Osteoblast (primary cell): Measurements from ENCODE around the gene RP2. TPM values are rescaled to one million over a fixed set of nuclear protein-coding genes. Genes with fewer than 3 reads are reported as not detected.

Source experiments
- DNase-seq: peaks from one replicate; pipeline ENCODE4 v3.0.0; 2011; ENCODE audit warnings: low spot score, mixed read lengths; ENCODE audit not compliant: insufficient read length; ENCODE audit errors: missing footprints
- H2AFZ ChIP-seq: 2 replicates; pipeline ENCODE4 v1.6.0; 2011; ENCODE audit warnings: mild to moderate bottlenecking, low read length
- H3K27ac ChIP-seq: 2 replicates; pipeline ENCODE4 v1.5.1; 2011; ENCODE audit warnings: mild to moderate bottlenecking, low read depth, low read length, moderate library complexity
- H3K27me3 ChIP-seq: 2 replicates; pipeline ENCODE4 v1.6.0; 2012; ENCODE audit warnings: mild to moderate bottlenecking, control low read depth, inconsistent platforms, low read length, moderate library complexity; ENCODE audit not compliant: insufficient read depth
- H3K36me3 ChIP-seq: 2 replicates; pipeline ENCODE4 v1.5.1; 2011; ENCODE audit warnings: mild to moderate bottlenecking, low read length, control low read depth, moderate library complexity; ENCODE audit not compliant: insufficient read depth
- H3K4me1 ChIP-seq: 2 replicates; pipeline ENCODE4 v1.5.1; 2011; ENCODE audit warnings: mild to moderate bottlenecking, low read length, control low read depth, moderate library complexity; ENCODE audit not compliant: insufficient read depth
- H3K4me2 ChIP-seq: 2 replicates; pipeline ENCODE4 v1.6.0; 2011; ENCODE audit warnings: mild to moderate bottlenecking, low read length; ENCODE audit not compliant: insufficient read depth
- H3K4me3 ChIP-seq: fragments of 200-600 bp; sonication (generic); 3 replicates; pipeline ENCODE4 v1.5.1; 2012; ENCODE audit warnings: mild to moderate bottlenecking, low read length, inconsistent platforms; ENCODE audit not compliant: insufficient read depth
- H3K79me2 ChIP-seq: 2 replicates; pipeline ENCODE4 v1.6.0; 2012; ENCODE audit warnings: mild to moderate bottlenecking, low read length, control low read depth, inconsistent platforms; ENCODE audit not compliant: insufficient read depth
- H3K9me3 ChIP-seq: 2 replicates; pipeline ENCODE4 v1.5.1; 2011; ENCODE audit warnings: low read depth, low read length, control low read depth
- H4K20me1 ChIP-seq: 2 replicates; pipeline ENCODE4 v1.6.0; 2012; ENCODE audit warnings: mild to moderate bottlenecking, low read length, control low read depth; ENCODE audit not compliant: insufficient read depth
- total RNA-seq: library from RNA; depleted of rRNA; stranded (reverse); fragments of >200 nt; gene quantifications from 2 replicates; pipeline ENCODE4 v1.2.3, GENCODE V29; 2012
- TF ChIP-seq, protein P1 (sequence below): IDR thresholded peaks from 2 replicates; pipeline ENCODE4 v1.5.1; 2011; ENCODE audit warnings: mild to moderate bottlenecking, low read depth, low read length, moderate library complexity; ENCODE audit errors: extremely low read depth

RP2 gene
- total RNA-seq, 1 donor, result 19.5 TPM

DNA sequence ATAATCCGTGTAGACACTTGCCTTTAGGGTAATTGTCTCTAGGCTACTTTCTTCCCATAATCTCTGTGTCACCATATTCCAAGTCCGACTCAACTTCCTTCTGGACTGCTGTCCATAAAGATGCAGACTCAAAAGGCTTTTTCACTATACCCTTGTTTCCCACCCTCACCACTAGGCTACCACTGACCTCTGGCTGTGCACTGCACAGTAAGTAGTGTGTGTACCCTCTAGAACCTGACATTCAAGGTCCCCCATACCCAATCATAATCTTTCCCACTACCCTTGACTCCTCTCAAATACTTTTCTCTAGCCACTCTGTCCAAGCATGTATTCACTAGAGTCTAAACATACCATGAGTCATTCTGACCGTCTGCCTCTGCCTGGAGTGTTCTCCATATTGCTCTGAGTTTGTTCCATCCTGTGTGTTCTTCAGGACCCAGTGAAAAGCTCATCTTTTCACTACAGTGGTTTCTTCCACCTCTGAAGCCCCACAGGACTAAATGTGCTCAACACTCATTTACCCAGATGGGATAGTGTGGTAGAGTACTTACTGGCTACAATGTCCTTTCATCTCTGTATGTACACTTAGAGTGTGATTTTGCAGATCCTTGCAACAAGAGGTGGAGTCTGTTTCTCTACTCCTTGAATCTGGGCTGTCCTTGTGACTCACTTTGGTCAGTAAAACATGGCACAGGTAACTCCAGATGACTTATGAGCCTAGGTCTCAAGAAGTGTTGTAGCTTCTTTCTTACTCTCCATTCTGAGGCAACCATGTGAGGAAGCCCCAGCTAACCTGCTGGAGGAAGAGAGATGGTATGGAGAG is 92.8 kb downstream of the RP2 start:
- Histone ChIP-seq H3K4me1 (peaks cover 7% of the 10 kb centered on the region), H3K4me2 (no peak overlapping the region), H3K27me3 (no peaks in the 10 kb centered on the region), H3K79me2 (peaks cover 2% of the 10 kb centered on the region), H3K36me3 (no peaks in the 10 kb centered on the region), H3K4me3 (no peak overlapping the region), H2AFZ (peak overlapping the region; percentile 68), H3K27ac (no peak overlapping the region), H4K20me1 (no peaks in the 10 kb centered on the region), H3K9me3 (no peaks in the 10 kb centered on the region)
- DNase-seq, result peak; percentile 37
- TF ChIP-seq, protein P1, sequence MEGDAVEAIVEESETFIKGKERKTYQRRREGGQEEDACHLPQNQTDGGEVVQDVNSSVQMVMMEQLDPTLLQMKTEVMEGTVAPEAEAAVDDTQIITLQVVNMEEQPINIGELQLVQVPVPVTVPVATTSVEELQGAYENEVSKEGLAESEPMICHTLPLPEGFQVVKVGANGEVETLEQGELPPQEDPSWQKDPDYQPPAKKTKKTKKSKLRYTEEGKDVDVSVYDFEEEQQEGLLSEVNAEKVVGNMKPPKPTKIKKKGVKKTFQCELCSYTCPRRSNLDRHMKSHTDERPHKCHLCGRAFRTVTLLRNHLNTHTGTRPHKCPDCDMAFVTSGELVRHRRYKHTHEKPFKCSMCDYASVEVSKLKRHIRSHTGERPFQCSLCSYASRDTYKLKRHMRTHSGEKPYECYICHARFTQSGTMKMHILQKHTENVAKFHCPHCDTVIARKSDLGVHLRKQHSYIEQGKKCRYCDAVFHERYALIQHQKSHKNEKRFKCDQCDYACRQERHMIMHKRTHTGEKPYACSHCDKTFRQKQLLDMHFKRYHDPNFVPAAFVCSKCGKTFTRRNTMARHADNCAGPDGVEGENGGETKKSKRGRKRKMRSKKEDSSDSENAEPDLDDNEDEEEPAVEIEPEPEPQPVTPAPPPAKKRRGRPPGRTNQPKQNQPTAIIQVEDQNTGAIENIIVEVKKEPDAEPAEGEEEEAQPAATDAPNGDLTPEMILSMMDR, result no peak

Other genes starting within 250 kb of the RP2 start
- 42.0 and 43.6 TPM in 2 replicates for gene SLC9A7, start 77.9 kb upstream of the RP2 start, total RNA-seq
- gene JADE3, start 75.4 kb downstream of the RP2 start, total RNA-seq, result 4.7 and 5.0 TPM in 2 replicates
- gene RGN, start 241.4 kb downstream of the RP2 start, total RNA-seq, result 2.5 and 4.4 TPM in 2 replicates